ENCODE data around the gene GPI.

The GPI gene

GRCh38 chr19:34351382-34351826, 13.6 kb upstream of the GPI start:
- TF ChIP-seq CTCF (IDR thresholded peaks at IDR 0.05) = no peak
- Histone ChIP-seq H3K9me3 (no peaks in the 10 kb centered on the region), H3K27ac (no peak overlapping the region), H3K4me1 (ENCODE audit: control insufficient read depth in 1 of 2, insufficient read depth in 1 of 2, low read depth in 1 of 2, low read length in 1 of 2) (no peaks in the 10 kb centered on the region), H3K36me3 (peaks cover 8% of the 10 kb centered on the region), H3K27me3 (no peaks in the 10 kb centered on the region), H3K4me3 (ENCODE audit: low read depth in 1 of 2, low read length in 1 of 2) (no peak overlapping the region)

GRCh38 chr19:34353546-34353945, 11.4 kb upstream of the GPI start:
- H3K4me1 ChIP-seq (ENCODE audit: control insufficient read depth in 1 of 2, insufficient read depth in 1 of 2, low read depth in 1 of 2, low read length in 1 of 2) = peaks cover 0 to 1% of the 10 kb centered on the region in 2 experiments
- no peak for TF ChIP-seq CTCF (IDR thresholded peaks at IDR 0.05)
- no peak overlapping the region for H3K27ac ChIP-seq
- H3K9me3 ChIP-seq = no peaks in the 10 kb centered on the region
- H3K4me3 ChIP-seq (ENCODE audit: low read depth in 1 of 2, low read length in 1 of 2) = no peak overlapping the region
- H3K27me3 ChIP-seq = no peaks in the 10 kb centered on the region
- H3K36me3 ChIP-seq = peaks cover 8% of the 10 kb centered on the region

- TF ChIP-seq CTCF (IDR thresholded peaks at IDR 0.05) = no peak
- H3K36me3 ChIP-seq = peaks cover 8% of the 10 kb centered on the region
- H3K4me1 ChIP-seq (ENCODE audit: control insufficient read depth in 1 of 2, insufficient read depth in 1 of 2, low read depth in 1 of 2, low read length in 1 of 2) = peaks cover 14 to 17% of the 10 kb centered on the region in 2 experiments
- no peak overlapping the region for H3K27ac ChIP-seq
- H3K9me3 ChIP-seq = no peaks in the 10 kb centered on the region
- no peaks in the 10 kb centered on the region for H3K27me3 ChIP-seq
- no peak overlapping the region for H3K4me3 ChIP-seq (ENCODE audit: low read depth in 1 of 2, low read length in 1 of 2)
Measured at GRCh38 chr19:34355201-34355600, 9.8 kb upstream of the GPI start.

GRCh38 chr19:34356875-34357274, 8.1 kb upstream of the GPI start:
- Histone ChIP-seq H3K9me3 (no peaks in the 10 kb centered on the region), H3K4me3 (ENCODE audit: low read depth in 1 of 2, low read length in 1 of 2) (no peak overlapping the region), H3K27me3 (no peaks in the 10 kb centered on the region), H3K36me3 (peaks cover 8% of the 10 kb centered on the region), H3K4me1 (ENCODE audit: control insufficient read depth in 1 of 2, insufficient read depth in 1 of 2, low read depth in 1 of 2, low read length in 1 of 2) (peaks cover 14 to 18% of the 10 kb centered on the region in 2 experiments), H3K27ac (no peak overlapping the region)
- no peak for TF ChIP-seq CTCF (IDR thresholded peaks at IDR 0.05)

DNA sequence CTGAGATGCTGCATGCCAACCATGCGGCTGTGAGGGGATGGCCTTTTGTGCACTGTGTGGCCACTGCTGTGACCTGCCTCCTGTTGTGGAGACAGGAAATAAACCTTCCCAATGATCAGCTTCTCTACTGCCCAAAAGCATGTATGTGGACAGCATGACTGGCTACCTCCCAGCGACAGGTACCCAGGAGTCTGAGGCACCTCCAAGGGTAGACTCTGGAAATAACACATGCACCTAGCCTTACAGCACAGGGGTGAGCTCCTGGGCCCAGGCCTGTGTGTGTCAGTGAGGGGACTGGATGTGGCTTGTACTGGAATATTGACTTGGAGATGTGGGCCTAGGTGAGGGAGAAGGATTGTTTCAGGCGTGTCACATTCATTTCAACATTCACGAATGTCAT, 7.6 kb upstream of the GPI start:
- H3K27me3 ChIP-seq = no peaks in the 10 kb centered on the region
- H3K27ac ChIP-seq = no peak overlapping the region
- no peak for TF ChIP-seq CTCF (IDR thresholded peaks at IDR 0.05)
- no peaks in the 10 kb centered on the region for H3K9me3 ChIP-seq
- peaks cover 14 to 23% of the 10 kb centered on the region in 2 experiments for H3K4me1 ChIP-seq (ENCODE audit: control insufficient read depth in 1 of 2, insufficient read depth in 1 of 2, low read depth in 1 of 2, low read length in 1 of 2)
- H3K4me3 ChIP-seq (ENCODE audit: low read depth in 1 of 2, low read length in 1 of 2) = no peak overlapping the region
- H3K36me3 ChIP-seq = peaks cover 8% of the 10 kb centered on the region
